T-helper 1 cell treated with Interleukin-12 subunit alpha and Interleukin-12 subunit beta and Interleukin-4 antibody, amounts not matched to agents 30 ng/mL and 1 ng/mL, for 36 hours (primary cell): Measurements from ENCODE around the gene DIP2A. TPM values are rescaled to one million over a fixed set of nuclear protein-coding genes. Genes with fewer than 3 reads are reported as not detected.
"Not testable (repeated sequence)": the region's sequence is repeated elsewhere in the genome, so short reads cannot be mapped to it uniquely, and the experiment has no call there.

Experiments used
- intact Hi-C: fragments of 100-400 bp; cut with micrococcal nuclease; formaldehyde crosslinking; loops from one replicate; pipeline ENCODE4 v1.15.1; 2024
- total RNA-seq: library from RNA; stranded (reverse); gene quantifications from 2 replicates; pipeline ENCODE4 v1.2.3, GENCODE V29; 2022

DIP2A gene
- total RNA-seq, 1 donor from 2014 or later: 56.7 TPM

DNA sequence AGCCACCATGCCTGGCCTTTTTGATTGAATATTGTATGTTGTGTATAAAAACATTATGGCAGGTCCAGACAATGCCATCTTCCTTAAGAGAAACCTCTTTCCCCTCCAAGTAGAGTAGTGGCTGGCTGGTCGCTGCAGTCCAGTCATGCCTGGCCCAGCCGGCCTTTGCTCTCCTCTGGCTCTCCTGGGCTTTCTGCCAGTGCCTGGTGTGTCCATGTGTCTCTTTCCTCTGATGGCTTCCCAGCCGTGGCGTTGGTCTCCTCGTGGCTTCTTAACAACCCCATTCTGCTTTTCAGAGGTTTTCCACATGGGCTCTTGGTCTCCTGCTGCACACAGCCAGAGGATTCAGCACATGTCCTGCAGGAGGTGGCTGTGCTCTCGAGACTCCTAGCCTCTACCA lies 58.7 kb downstream of the DIP2A start:
- intact Hi-C loops: no loop called here

DNA sequence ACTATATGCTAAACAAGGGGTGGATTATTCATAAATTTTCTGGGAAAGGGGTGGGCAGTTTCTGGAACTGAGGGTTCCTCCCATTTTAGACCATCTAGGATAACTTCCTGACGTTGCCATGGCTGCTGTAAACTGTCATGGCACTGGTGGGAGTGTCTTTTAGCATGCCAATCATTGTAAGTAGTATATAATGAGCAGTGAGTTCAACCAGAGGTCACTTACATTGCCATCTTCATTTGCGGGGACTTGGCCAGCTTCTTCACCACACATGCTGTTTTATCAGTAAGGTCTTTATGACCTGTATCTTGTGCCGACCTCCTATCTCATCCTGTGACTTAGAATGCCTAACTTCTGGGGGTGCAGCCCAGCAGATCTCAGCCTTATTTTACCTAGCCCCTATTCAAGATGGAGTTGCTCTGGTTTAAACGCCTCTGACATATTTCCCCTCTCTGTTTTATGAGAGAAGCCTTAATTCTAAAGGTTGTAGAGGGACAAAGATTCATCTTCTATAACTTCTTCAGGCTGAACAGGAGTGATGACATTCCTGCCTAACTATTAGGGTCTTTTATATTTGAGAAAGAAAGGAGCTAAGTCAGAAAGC lies 60.4 kb downstream of the DIP2A start:
- intact Hi-C loops: no loop called here

DNA sequence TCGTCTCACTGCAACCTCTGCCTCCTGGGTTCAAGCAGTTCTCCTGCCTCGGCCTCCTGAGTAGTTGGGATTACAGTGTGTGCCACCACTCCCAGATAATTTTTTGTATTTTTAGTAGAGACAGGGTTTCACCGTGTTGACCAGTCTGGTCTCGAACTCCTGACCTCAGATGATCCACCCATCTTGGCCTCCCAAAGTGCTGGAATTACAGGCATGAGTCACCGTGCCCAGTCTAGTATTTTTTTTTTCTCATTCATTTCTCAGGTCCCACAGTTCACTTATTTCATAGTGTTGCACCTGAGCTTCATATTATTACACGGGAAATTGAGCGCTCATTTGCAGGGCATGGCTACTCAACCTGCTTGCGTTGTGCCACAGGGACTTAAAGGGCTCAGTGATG lies 68.7 kb downstream of the DIP2A start:
- intact Hi-C loops: not testable (repeated sequence)

DNA sequence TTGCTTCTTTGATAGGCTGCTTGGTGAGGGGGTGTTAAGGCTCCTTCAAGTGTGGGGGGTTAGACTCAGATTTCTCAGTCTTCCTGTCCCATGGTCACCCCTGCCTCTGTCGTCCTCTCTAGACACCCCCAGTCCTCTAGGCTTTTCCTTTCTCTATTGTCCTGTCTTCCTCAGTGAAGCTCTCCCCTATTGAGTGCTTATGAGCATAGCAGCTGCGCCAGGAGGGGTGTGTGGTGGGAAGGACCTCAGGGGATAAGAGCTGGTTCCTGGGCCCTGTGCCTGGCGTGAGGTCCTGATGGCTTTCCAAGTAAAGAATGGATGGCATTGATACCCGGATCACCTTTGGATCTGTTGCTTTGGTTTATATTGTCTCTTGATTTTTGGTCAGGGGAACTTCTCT lies 69.1 kb downstream of the DIP2A start:
- intact Hi-C loops: no loop called here

DNA sequence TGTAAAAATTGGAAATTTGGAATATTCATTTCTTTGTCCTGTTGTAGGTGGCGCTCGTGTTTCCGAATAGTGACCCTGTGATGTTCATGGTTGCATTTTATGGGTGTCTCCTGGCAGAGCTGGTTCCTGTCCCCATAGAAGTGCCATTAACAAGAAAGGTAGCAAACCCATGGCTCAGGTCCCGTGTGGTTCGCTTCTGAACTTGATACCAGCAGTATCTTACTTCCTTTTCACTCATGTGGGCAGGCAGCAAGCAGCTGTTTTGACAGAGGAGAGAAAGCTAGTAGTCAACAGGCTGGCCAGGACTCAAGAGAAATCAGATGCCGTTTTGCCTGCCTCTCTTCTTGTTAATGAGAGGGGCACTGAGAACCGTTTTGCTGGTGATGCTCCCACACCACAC lies 73.4 kb downstream of the DIP2A start:
- intact Hi-C loops: no loop called here

DNA sequence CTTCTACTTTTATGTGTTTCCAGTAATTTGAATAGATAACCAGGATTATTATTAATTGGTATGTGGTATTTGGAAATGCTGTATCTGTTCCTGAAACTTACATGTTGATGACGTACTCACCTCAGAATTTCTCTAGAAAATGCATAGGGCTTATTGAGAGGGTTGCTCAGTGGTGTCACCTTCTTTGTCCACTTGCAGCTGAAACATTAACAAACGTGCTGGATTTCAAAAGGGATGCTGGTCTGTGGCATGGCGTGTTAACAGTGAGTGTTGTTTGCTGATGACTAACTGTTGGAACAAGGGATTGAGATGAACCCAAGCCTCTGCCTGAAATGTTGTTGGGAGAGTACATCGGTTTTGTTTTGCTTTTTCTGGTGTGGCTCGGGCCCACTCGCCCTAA lies 78.3 kb downstream of the DIP2A start:
- intact Hi-C loops: no loop called here

DNA sequence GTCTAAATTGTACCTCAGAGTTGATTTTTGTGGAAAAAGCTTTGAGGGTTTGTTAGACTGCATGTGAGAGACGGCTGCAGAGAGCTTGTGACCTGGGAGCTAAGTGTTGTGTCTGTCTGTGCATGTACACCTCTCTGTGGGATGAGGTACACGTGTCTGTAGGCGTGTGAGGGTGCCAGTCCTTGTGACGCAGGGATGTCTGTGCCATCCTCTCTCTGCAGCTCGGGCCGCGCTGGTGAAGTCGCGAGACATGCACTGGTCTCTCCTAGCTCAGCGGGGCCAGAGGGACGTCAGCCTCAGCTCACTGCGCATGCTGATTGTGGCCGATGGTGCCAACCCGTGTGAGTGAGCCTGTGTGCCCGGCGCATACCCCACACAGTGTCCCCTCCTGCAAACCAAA lies 79.6 kb downstream of the DIP2A start:
- intact Hi-C loops: no loop called here

DNA sequence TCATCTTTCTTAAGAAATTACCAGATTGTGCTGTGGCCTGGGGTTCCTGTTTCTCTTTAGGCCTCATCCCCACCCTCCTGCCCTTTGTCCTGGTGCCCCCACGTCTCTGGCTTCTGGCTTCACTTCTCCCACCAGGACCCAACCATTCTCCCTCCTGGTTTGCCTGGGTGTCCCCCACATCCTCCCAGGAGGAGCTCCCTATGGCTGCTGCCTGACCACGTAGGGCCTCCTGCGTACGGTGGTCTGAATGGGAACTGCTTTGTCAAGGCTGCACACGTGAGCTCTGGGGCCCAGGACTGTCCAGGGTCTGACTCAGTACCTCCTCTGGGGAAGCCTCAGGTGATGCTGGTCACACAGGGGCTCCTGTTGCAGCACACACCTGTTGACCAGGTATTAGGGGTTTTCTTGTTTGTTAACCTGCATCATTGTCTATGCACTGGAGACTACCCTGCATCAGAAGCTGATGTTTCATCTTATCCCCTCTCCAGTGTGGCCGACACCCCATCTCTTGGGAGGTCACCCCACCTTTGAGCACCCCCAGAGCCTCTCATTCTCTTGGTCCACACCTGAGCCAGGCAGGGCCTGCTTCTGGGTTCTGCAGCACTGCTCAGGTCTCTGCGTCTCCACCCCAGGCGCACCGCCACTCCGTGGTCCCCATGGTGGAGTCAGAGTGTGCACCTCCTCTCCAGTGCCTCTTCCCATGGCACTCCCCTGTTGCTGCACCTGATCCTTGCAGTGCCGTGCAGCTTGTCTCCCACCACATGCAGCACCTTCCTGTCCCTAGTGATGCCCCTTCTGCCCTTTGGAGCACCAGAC lies 80.4 kb downstream of the DIP2A start:
- intact Hi-C loops: no loop called here

DNA sequence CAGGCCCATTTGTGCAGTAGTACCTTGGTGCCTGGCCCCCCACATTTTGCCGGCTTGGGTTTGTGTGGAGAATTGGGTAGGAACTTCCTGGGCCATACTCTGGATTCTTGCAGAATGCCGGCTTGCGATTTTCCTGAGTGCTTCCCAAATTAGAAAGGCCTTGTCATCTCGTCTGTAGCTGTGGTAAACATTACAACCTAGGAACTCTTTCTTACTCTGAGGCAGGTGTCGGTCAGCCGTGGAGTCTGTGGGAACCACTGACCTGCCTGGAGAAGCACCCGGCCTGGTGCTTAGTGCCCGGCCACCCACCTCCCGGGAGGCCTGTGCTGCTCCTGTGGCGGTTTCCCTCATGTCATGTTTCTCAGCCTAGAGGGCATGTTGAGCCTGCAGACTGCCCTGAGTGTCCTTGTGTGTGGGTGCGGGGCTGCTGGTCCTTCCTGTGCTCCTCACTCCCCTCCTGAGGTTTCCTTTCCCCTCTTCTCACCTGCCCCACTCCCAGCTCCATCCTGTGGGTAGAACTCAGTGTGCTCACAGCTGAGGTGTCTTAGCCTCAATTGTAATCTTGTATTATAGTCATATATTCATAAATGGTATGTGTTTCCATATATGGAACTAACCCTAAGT lies 81.5 kb downstream of the DIP2A start:
- intact Hi-C loops: no loop called here

DNA sequence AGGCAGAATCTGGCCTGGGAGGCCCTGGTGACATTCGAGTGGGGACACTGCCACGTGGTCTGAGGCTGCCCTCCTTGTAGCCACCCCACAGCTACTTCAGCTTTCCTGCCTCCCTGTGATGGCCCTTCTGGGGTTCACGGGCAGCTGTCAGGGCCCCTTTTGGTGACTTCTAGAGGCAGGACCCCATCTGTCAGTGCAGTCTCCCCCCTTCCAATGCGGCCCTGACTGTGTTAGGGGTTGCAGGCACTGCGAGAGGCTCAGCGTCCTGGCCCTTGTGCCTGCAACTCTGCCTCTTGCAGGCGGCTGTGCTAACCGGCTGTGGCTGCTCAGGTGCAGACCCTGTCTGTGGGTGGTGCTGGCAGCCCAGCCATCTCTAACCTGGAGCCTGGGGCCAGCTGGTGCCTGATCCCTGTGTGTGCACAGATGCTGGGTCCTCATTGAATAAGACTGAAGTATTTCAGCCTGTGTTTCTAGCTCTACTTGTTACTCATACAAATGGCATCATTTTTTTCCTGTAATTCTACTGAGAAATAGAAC lies 84.0 kb downstream of the DIP2A start:
- intact Hi-C loops: no loop called here

DNA sequence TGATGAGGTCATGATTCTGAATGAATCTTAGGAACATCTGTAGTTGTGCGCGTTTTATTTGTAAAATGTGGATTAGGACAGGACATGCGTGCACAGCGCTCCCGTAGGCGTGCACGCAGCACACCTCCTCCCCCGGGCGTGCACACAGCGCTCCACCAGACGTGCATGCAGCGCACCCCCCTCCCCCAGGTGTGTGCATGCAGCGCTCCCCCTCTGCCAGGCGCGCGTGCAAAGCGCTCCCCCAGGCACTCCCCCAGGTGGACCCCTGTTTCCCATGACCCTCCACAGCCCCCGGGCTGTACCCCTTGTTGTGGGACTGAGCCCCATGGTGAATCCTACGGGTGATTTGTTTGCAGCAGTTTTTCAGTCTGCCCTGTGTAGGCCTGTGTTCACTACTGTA lies 84.6 kb downstream of the DIP2A start:
- intact Hi-C loops: no loop called here

DNA sequence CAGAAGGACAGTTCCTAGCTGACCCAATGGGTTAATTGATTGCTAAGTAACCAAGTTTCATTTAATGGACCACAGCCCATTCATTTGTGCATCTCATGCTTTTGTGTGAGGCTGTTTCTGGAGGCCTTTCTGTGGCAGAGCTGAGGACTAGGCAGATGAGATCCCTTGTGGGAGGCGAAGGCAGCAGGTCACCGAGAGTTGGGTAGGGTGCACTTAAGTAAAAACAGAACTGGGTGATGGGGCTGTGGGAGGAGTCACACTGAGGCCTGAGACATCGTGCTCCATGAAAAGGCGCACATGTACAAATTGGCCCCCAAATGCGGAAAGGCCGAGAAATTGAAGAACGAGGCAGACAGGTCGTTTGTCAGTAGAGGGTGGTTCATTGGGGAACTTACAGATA lies 85.3 kb downstream of the DIP2A start:
- intact Hi-C loops: no loop called here

DNA sequence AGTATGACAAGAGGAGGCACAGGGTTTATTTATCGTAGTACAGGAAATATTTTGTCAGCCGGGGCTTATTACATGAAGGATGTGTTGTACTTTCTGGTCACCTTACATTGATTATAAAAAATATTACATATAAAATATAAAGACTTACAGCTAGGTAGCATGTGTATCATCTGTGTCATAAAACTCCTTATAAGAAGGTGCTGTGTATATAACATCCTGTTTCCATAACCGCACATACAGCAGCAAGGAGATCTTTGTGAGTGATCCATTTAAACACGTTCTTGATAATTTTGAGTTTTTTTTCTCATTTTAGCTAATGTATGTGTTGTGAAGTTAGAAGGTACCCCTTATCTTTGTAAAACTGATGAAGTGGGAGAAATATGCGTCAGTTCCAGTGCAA lies 86.1 kb downstream of the DIP2A start:
- intact Hi-C loops: no loop called here

DNA sequence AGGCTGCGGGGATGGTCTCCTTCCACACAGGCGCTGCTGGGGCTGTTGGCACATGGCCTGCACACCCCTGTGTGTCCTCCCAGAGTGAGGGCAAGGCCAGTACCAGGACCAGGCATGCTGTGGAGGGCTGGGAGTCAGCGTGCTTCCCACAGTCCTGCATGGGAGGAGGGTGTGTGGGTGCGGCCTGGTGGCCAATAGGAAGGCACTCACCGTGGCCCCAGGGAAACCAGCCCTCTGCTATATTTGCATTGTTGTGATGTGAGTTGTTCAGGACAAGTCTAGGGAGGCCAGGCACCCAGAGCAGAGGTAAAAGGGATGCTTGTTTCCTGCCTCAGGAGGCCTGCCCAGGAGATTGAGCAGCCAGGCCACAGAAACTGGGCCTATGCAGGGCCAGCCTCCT lies 86.7 kb downstream of the DIP2A start:
- intact Hi-C loops: no loop called here

DNA sequence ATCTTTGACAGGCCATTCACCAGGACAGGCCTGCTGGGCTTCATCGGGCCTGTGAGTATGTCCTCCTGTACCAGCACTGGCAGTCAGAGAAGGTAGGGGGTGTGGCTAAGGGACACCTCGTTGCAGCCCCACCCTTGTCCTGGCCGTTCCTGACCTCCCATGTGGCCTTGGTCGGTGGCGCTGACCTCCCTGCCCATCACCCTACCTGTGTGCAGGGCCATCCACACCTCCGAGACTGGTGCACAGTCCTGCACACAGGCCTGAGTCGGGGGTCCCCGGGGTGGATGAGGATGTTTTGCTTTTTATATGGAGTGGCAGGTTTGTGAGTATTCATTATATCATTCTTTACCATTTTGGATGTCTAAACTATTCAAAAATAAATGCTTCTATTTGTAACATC lies 87.2 kb downstream of the DIP2A start:
- intact Hi-C loops: no loop called here

DNA sequence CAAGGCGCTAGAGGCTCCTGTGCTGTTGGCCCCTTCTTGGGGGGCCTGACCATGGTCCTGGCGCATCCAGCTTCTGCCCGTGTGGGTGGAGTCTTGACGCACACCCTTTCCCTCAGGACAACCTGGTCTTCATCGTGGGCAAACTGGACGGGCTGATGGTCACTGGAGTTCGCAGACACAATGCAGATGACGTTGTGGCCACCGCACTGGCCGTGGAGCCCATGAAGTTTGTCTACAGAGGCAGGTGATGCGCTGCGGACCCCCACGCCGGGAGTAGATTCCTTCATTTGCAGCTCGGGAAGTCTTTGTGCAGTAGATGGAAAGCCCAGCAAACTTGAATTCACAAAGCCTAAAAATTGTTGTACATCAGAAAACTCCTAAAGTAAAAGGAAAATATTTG lies 88.1 kb downstream of the DIP2A start:
- intact Hi-C loops: no loop called here

DNA sequence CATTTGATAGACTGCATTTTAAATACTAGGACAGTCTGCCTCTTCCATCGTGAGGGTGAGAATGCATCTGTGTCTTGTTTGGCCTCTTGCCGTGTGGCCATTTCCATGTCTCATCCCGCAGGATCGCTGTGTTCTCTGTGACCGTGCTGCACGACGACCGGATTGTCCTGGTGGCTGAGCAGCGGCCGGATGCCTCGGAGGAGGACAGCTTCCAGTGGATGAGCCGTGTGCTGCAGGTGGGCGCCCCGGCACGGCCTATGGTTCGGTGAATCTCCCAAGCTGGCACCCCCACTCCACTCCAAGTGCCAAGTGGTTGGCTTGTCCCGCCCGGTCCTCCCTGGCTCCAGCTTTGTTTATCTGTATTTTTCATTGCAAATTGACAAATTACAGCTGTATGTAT lies 91.0 kb downstream of the DIP2A start:
- intact Hi-C loops: loop anchor here (2.0 kb wide), 1 partner anchor 91 kb away; the partner anchor contains the start of gene DIP2A

DNA sequence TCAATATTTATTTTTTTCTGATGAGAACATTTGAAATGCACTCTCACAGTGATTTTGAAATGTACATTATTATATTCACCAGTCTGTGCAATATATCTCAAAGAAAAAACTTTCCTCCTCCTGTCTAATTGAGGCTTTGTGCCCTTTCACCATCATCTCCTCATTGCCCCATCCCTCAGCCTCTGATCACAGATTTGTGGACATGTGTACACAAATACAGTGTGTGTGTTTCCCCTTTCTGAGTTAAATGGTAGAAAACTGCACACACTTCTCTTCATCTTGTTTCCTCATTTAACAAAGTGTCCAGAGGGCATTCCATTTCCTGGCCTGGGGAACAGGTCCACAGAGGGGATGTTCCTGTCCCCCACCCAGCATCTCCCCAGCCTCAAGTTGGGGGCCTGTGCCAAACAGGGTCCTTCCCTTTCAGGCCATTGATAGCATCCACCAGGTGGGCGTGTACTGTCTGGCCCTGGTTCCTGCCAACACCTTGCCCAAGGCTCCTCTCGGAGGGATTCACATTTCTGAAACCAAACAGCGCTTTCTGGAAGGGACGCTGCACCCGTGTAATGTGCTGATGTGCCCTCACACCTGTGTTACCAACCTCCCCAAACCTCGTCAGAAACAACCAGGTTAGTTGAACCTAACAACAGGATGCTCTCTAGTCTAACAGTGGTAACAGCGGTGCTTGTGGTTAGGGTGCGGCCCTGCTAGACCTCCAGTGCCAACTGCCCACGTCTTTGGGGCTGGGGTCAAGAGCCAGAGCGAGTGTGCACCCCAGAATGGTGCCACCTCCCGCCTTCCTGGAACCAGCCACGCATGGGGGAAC lies 91.6 kb downstream of the DIP2A start:
- intact Hi-C loops: loop anchor here (2.0 kb wide), 1 partner anchor 92 kb away; the partner anchor contains the start of gene DIP2A

DNA sequence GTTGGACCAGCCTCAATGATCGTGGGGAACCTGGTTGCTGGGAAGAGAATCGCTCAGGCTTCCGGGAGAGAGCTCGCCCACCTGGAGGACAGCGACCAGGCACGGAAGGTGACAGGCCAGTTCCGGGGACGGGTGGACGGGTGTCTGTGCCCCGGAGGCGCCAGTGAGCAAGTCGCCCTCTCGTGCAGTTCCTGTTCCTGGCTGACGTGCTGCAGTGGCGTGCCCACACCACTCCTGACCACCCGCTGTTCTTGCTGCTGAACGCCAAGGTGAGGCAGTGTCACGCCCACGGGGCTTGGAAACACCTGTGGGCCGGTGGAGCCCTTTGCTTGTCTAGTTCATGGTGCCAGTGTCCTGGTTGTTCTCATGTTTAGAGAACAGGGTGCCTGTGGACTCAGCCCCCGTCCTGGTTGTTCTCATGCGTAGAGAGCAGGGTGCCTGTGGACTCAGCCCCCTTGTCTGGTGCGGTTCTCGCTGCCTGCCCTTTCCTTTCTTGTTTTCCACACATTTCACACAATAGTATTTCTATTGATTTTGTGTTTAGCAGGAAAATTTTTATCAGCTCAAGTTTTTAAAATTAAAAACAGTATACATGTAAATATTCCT lies 93.0 kb downstream of the DIP2A start:
- intact Hi-C loops: loop anchor here (1.0 to 2.0 kb wide), 2 partner anchors 8 to 93 kb away; partner anchors contain the start of gene DIP2A

DNA sequence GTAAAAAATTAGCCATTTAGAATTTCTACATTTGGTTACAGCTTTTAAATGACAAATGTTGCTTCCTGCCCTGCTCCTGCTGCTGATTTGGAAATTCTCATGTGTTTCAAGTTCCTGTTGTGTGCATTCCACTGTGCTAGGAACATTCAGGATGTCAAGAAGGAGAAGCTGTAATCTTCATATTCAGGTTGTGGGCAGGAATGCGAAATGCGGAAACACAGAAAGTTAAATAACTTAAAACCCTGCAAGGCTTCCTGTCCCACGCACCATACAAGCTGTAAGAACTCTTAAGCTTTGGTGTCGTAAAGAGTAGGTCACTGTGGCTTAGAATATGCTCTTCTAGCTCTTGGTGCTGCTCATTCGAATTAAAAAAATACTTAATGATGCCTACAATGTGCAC lies 93.6 kb downstream of the DIP2A start:
- intact Hi-C loops: no loop called here

DNA sequence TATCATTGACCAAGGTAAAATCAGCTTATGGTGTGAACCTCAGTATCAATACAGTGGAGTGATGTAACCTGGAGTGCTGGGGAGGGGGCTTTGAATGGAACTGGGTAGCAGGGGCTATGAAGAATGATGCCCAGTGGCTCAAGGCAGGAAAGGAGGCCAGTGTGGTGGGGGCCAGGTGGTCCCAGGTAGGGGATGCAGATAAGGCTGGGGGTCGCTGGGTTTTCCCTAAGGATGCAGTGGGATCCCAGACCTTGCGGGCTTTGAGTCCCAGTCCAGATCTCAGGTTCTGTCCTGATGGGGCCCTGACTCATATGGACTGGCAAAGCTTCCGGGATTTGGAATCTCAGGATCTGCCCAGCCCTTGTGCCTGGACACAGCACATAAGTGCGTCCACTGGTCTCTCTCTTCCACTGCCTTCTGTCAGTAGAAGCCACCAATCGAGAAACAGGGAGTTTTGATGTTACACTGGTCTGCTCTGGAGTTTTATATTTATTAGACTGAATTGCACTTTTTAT lies 94.2 kb downstream of the DIP2A start:
- intact Hi-C loops: no loop called here
